Keratinocyte (primary cell): ENCODE measurements around the gene ATMIN.

Experiments
- CTCF ChIP-seq, 3 experiments: IDR thresholded peaks in 1 of 3; conservative IDR thresholded peaks in 1 of 3; optimal IDR thresholded peaks in 1 of 3; 2 replicates in 2 of 3; 3 replicates in 1 of 3; pipeline versions ENCODE3 to v1.5.1; 2011; ENCODE audit warnings: low read length in 3 of 3, mild to moderate bottlenecking in 3 of 3, moderate library complexity in 2 of 3, control low read depth in 1 of 3, inconsistent platforms in 1 of 3; ENCODE audit not compliant: insufficient read depth in 2 of 3; ENCODE audit errors: extremely low read depth in 1 of 3
- EZH2 ChIP-seq: IDR thresholded peaks from one replicate; pipeline ENCODE4 v1.6.1; 2012; ENCODE audit warnings: inconsistent platforms, mild to moderate bottlenecking, low read length, moderate library complexity

GRCh38 chr16:81004646-81005353, 30.8 kb upstream of the ATMIN start:
- TF ChIP-seq EZH2 (no peak), CTCF (optimal IDR thresholded peaks at IDR 0.05 in 1 of 3, IDR thresholded peaks at IDR 0.05 in 1 of 3, conservative IDR thresholded peaks at IDR 0.05 in 1 of 3; ENCODE audit: extremely low read depth in 1 of 3, insufficient read depth in 2 of 3, low read length in 3 of 3) (peak in 2 of 3 experiments; percentile 27 to 53)
